GM12878 (cell line): Measurements from ENCODE around the gene HCAR1.

Experiments
- CTCF ChIP-seq, 3 experiments: IDR thresholded peaks in 2 of 3; conservative IDR thresholded peaks in 1 of 3; 2 replicates each; pipeline ENCODE4 v1.5.1; 2011; ENCODE audit warnings: low read depth in 3 of 3, low read length in 3 of 3, mild to moderate bottlenecking in 3 of 3, control low read depth in 2 of 3, moderate library complexity in 2 of 3, inconsistent platforms in 1 of 3, mixed read lengths in 1 of 3; ENCODE audit not compliant: control insufficient read depth in 2 of 3, insufficient read depth in 1 of 3; ENCODE audit errors: extremely low read depth in 1 of 3
- EZH2 ChIP-seq: IDR thresholded peaks from 2 replicates; pipeline ENCODE4 v1.6.1; 2012; ENCODE audit warnings: low read depth, mild to moderate bottlenecking, control low read depth, inconsistent platforms, low read length, borderline replicate concordance; ENCODE audit not compliant: control insufficient read depth
- JUND ChIP-seq: IDR thresholded peaks from 2 replicates; pipeline ENCODE4 v1.6.1; 2012; ENCODE audit warnings: low read depth, mild to moderate bottlenecking, low read length, improper control_type of control experiment, moderate library complexity
- POLR2AphosphoS5 ChIP-seq: IDR thresholded peaks from 2 replicates; pipeline ENCODE4 v1.6.1; 2011; ENCODE audit warnings: mild to moderate bottlenecking, low read length, inconsistent platforms
- ZNF207 ChIP-seq: fragments of 450-650 bp; IDR thresholded peaks from 2 replicates; pipeline ENCODE4 v1.6.1; 2014; ENCODE audit warnings: antibody characterized with exemption, mild to moderate bottlenecking, borderline replicate concordance
- ZNF274 ChIP-seq: IDR thresholded peaks from one replicate; pipeline ENCODE4 v1.8.0; 2011; ENCODE audit not compliant: insufficient read length, insufficient read depth
- TF ChIP-seq, protein P1 (sequence below): fragments of 450-650 bp; IDR thresholded peaks from 2 replicates; pipeline ENCODE4 v1.6.1; 2016; ENCODE audit warnings: mild to moderate bottlenecking

GRCh38 chr12:122743895-122744525, 13.4 kb upstream of the HCAR1 start:
- no peak for TF ChIP-seq CTCF (IDR thresholded peaks at IDR 0.05 in 2 of 3, conservative IDR thresholded peaks at IDR 0.05 in 1 of 3; ENCODE audit: control insufficient read depth in 2 of 3, extremely low read depth in 1 of 3, insufficient read depth in 1 of 3, low read depth in 3 of 3, low read length in 3 of 3)
- TF ChIP-seq, protein P1, sequence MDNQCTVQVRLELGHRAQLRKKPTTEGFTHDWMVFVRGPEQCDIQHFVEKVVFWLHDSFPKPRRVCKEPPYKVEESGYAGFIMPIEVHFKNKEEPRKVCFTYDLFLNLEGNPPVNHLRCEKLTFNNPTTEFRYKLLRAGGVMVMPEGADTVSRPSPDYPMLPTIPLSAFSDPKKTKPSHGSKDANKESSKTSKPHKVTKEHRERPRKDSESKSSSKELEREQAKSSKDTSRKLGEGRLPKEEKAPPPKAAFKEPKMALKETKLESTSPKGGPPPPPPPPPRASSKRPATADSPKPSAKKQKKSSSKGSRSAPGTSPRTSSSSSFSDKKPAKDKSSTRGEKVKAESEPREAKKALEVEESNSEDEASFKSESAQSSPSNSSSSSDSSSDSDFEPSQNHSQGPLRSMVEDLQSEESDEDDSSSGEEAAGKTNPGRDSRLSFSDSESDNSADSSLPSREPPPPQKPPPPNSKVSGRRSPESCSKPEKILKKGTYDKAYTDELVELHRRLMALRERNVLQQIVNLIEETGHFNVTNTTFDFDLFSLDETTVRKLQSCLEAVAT = no peak
- TF ChIP-seq ZNF274 = no peak
- no peak for TF ChIP-seq JUND
- no peak for TF ChIP-seq EZH2
- TF ChIP-seq ZNF207 = no peak
- TF ChIP-seq POLR2AphosphoS5 = no peak
